ENCODE measurements around the gene SHC3. TPM values are rescaled to one million over a fixed set of nuclear protein-coding genes. Genes with fewer than 3 reads are reported as not detected.

SHC3 gene
- 10 to 100 TPM in 1 of 4 donors, 1 to 10 TPM in 3; 1.1 to 11.4 (median 3.4) TPM for total RNA-seq

DNA sequence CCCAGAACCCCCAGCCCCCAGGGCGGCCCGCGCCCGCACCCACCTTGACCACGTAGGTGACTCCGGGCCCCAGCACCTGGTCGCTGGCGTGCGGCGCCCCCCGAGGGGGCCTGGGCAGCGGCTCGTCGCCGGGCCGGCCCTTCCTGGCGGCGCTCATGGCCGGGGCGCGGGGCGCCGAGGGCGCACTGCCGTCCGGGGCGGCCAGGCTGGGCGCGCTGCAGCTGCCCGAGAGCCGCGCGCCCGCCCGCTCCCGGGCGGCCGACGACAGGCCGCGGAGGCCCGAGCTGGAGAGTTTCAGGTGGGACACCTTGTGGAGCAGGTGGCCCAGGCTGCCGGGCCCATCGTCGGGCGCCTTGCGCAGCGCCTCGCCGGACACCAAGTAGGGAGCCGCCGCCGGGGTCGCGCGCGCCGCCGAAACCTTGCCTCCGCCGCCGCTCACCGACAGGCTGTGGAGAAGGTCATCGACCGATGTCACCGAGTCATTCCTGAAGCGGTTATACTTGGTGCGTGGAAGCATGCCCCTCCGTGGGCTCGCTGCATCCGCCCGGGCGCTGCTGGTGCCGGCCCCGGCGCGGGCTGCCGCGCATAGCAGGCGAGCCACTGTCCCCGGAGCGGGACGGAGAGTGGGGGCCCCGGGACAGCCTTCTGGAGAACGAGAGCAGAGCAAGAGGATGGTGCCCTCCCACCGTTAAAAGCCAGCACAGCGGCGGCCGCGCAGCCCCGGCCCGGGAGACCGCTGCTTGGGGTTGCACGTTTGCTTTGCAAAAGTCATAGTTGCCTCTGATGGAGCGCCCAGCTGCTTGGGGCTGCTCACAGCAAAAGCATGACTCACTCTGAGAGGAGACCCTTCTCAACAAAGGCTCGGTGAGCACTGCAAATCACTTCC, at the start of gene SHC3:
Gene SHC3 (minus strand): TSS at position 875 of the 886 bp plus-strand sequence. CDS start 358 bp downstream, at position 517.
- peaks cover 0 to 25% of the 10 kb centered on the region in 2 donors for H3K27me3 ChIP-seq
- 5 to 8% methylated on average over 14 to 26 of the region's 96 CpGs for WGBS, 2 donors
- peak within 1 kb of the TSS; percentile 19 to 58 (median 29) for H3K4me3 ChIP-seq
- H3K9me3 ChIP-seq, result no peaks in the 10 kb centered on the region
- DNase-seq (ENCODE audit: low spot score in 2 of 2), result no peak
- peaks cover 0 to 38% (median 15%) of the 10 kb centered on the region in 4 donors for H3K4me1 ChIP-seq
- no peak for TF ChIP-seq POLR2A (IDR thresholded peaks at IDR 0.05)
- TF ChIP-seq EP300 (IDR thresholded peaks at IDR 0.05), result no peak
- TF ChIP-seq CTCF (IDR thresholded peaks at IDR 0.05), result no peak
- no peaks in the 10 kb centered on the region for H3K36me3 ChIP-seq
- H3K27ac ChIP-seq, result peak within 1 kb of the TSS in 3 of 4 donors; percentile 34 to 66 (median 51)

DNA sequence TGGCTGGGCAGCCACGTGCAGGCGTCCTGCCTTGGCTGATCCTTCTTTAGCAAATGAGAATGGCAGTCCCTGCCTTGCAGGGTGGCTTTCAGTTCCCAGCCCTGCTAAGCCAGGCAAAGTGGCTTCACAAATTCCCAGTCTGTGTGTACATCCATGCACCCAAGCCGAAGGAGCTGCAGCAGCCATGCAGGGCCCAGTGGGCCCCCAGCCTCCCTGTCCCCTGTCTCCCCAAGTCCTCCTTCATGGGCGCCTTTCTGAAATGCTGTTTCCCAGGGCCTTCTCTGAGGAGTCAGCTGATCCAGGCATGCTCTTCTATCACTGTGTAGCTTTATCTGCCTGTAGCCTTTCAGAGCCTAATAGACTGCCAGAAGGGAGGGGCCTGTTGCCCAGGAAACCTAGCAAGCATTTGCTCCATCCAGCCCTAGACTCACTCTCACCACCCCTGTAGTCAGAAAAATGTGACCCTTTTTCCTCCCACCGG, 47.4 kb upstream of the SHC3 start:
- Histone ChIP-seq H3K36me3 (no peaks in the 10 kb centered on the region), H3K4me1 (no peaks in the 10 kb centered on the region), H3K27me3 (no peaks in the 10 kb centered on the region), H3K27ac (no peak overlapping the region), H3K9me3 (peaks cover 0 to 3% (median 0%) of the 10 kb centered on the region in 4 donors), H3K4me3 (no peak overlapping the region)
- no peak for DNase-seq (ENCODE audit: low spot score in 2 of 2)
- 46 to 71% methylated on average over 5 of the region's 5 CpGs for WGBS, 2 donors
- TF ChIP-seq POLR2A (IDR thresholded peaks at IDR 0.05) (no peak), EP300 (IDR thresholded peaks at IDR 0.05) (no peak), CTCF (IDR thresholded peaks at IDR 0.05) (no peak)

DNA sequence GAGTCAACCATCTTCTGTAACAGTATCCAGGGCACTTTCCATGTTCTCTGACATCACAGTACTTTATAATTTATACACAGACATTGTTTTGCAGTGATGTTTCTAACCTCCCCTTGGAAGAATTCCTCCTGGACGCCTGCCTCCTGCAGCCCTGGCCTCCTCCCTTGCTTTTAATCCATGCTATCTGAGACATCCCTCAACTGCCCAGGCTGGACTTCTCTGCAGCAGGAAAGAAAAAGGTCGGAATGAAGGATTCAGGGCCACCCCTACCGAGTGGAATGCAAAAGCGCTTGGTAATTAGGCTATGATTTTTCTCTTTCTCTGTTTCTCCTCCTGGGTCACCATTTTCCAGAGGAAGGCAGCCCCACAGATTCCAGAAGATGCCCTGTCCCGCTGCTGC, 47.0 kb upstream of the SHC3 start:
- Histone ChIP-seq H3K4me3 (no peak overlapping the region), H3K36me3 (no peaks in the 10 kb centered on the region), H3K27me3 (no peaks in the 10 kb centered on the region), H3K4me1 (no peaks in the 10 kb centered on the region), H3K9me3 (no peaks in the 10 kb centered on the region), H3K27ac (no peak overlapping the region)
- 44 to 57% methylated on average over 5 of the region's 5 CpGs for WGBS, 2 donors
- DNase-seq (ENCODE audit: low spot score in 2 of 2), result no peak
- TF ChIP-seq EP300 (IDR thresholded peaks at IDR 0.05) (no peak), POLR2A (IDR thresholded peaks at IDR 0.05) (no peak), CTCF (IDR thresholded peaks at IDR 0.05) (no peak)

GRCh38 chr9:89225036-89225435, 46.4 kb upstream of the SHC3 start:
- H3K36me3 ChIP-seq, result no peaks in the 10 kb centered on the region
- WGBS, 2 donors, result 71 to 84% methylated on average over 4 of the region's 4 CpGs
- H3K27ac ChIP-seq, result no peak overlapping the region
- no peak for DNase-seq (ENCODE audit: low spot score in 2 of 2)
- no peaks in the 10 kb centered on the region for H3K4me1 ChIP-seq
- H3K9me3 ChIP-seq, result no peaks in the 10 kb centered on the region
- no peak overlapping the region for H3K4me3 ChIP-seq
- no peak for TF ChIP-seq EP300 (IDR thresholded peaks at IDR 0.05)
- no peak for TF ChIP-seq CTCF (IDR thresholded peaks at IDR 0.05)
- no peak for TF ChIP-seq POLR2A (IDR thresholded peaks at IDR 0.05)
- H3K27me3 ChIP-seq, result no peaks in the 10 kb centered on the region

GRCh38 chr9:89224633-89225032, 46.0 kb upstream of the SHC3 start:
- Histone ChIP-seq H3K36me3 (no peaks in the 10 kb centered on the region), H3K9me3 (no peaks in the 10 kb centered on the region), H3K4me1 (no peaks in the 10 kb centered on the region), H3K27ac (no peak overlapping the region), H3K4me3 (no peak overlapping the region), H3K27me3 (no peaks in the 10 kb centered on the region)
- no peak for DNase-seq (ENCODE audit: low spot score in 2 of 2)
- TF ChIP-seq CTCF (IDR thresholded peaks at IDR 0.05) (no peak), POLR2A (IDR thresholded peaks at IDR 0.05) (no peak), EP300 (IDR thresholded peaks at IDR 0.05) (no peak)
- 60 to 77% methylated on average over 4 of the region's 4 CpGs for WGBS, 2 donors
